ENCODE results near the gene VPS16. TPM values are rescaled to one million over a fixed set of nuclear protein-coding genes. Genes with fewer than 3 reads are reported as not detected.

VPS16 gene
- total RNA-seq, 1 experiment from 2014 or later: 16.3 TPM

DNA sequence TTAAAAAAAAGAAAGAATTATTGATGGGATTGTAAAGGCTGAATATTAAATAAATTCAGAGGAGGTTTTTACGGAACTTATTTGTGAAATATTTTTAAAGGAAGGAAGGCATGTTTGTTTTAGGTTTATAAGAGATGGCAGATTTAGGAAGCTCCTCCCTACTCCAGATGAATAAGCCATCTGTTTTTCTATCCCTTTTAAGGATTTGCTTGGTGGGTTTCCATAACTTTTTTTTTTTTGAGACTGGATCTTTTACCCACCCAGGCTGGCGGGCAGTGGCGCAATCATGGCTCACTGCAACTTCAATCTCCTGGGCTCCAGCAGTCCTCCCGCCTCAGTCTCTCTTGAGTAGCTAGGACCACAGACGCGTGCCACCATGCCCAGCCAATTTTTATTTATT, 63.1 kb downstream of the VPS16 start:
- Histone ChIP-seq H3K4me3 (no peak overlapping the region), H3K4me1 (no peaks in the 10 kb centered on the region), H3K9me3 (replicated peaks) (no peaks in the 10 kb centered on the region), H3K27me3 (no peaks in the 10 kb centered on the region), H3K36me3 (peaks cover 3% of the 10 kb centered on the region; the same call in 1 of the 2 replicates), H3K27ac (no peak overlapping the region)
- DNase-seq: no peak

- H3K4me3 ChIP-seq: no peak overlapping the region
- no peak for DNase-seq
- no peaks in the 10 kb centered on the region for H3K4me1 ChIP-seq
- H3K9me3 ChIP-seq (replicated peaks): no peaks in the 10 kb centered on the region
- no peaks in the 10 kb centered on the region for H3K27me3 ChIP-seq
- H3K36me3 ChIP-seq: peaks cover 3% of the 10 kb centered on the region; the same call in 1 of the 2 replicates
- H3K27ac ChIP-seq: no peak overlapping the region
Observed at GRCh38 chr20:2907519-2907918, 67.0 kb downstream of the VPS16 start.

- Histone ChIP-seq H3K36me3 (no peaks in the 10 kb centered on the region; the same call in 1 of the 2 replicates), H3K9me3 (replicated peaks) (no peaks in the 10 kb centered on the region), H3K27ac (no peak overlapping the region), H3K4me3 (no peak overlapping the region), H3K27me3 (no peaks in the 10 kb centered on the region), H3K4me1 (no peaks in the 10 kb centered on the region)
- no peak for DNase-seq
Observed at GRCh38 chr20:2909953-2910352, 69.4 kb downstream of the VPS16 start.

GRCh38 chr20:2911200-2911599, 70.7 kb downstream of the VPS16 start:
- Histone ChIP-seq H3K4me1 (no peaks in the 10 kb centered on the region), H3K36me3 (no peaks in the 10 kb centered on the region; the same call in 1 of the 2 replicates), H3K4me3 (no peak overlapping the region), H3K27me3 (no peaks in the 10 kb centered on the region), H3K9me3 (replicated peaks) (no peaks in the 10 kb centered on the region), H3K27ac (no peak overlapping the region)
- DNase-seq: no peak

- no peaks in the 10 kb centered on the region; the same call in 1 of the 2 replicates for H3K9me3 ChIP-seq (replicated peaks)
- no peaks in the 10 kb centered on the region; the same call in 1 of the 2 replicates for H3K36me3 ChIP-seq
- DNase-seq: peak in 1 of 2 experiments; percentile 29
- H3K27ac ChIP-seq: no peak overlapping the region
- no peaks in the 10 kb centered on the region for H3K27me3 ChIP-seq
- H3K4me1 ChIP-seq: no peaks in the 10 kb centered on the region
- H3K4me3 ChIP-seq: no peak overlapping the region
Observed at GRCh38 chr20:2914160-2914559, 73.6 kb downstream of the VPS16 start.

Other genes with a start within 250 kb of the VPS16 start
- gene NOP56, start 188.1 kb upstream of the VPS16 start, total RNA-seq (2014; rRNA removed; shearing (Covaris generic)): 295 and 334 TPM in 2 replicates
- 119 and 126 TPM in 2 replicates for gene IDH3B, start 176.5 kb upstream of the VPS16 start, total RNA-seq (2014; rRNA removed; shearing (Covaris generic))
- gene EBF4, start 148.0 kb upstream of the VPS16 start, total RNA-seq (2014; rRNA removed; shearing (Covaris generic)): 2.6 and 5.2 TPM in 2 replicates
- gene CPXM1, start 40.1 kb upstream of the VPS16 start, total RNA-seq (2014; rRNA removed; shearing (Covaris generic)): 0.10 and 0.12 TPM in 2 replicates
- not detected in 2 replicates for gene C20orf141, start 25.8 kb upstream of the VPS16 start, total RNA-seq (2014; rRNA removed; shearing (Covaris generic))
- not detected in 2 replicates for gene TMEM239, start 24.4 kb upstream of the VPS16 start, total RNA-seq (2014; rRNA removed; shearing (Covaris generic))
- 7.7 and 11.0 TPM in 2 replicates for gene PCED1A, start 90 bp upstream of the VPS16 start, total RNA-seq (2014; rRNA removed; shearing (Covaris generic))
- 44.4 and 48.9 TPM in 2 replicates for gene PTPRA, start 32.7 kb downstream of the VPS16 start, total RNA-seq (2014; rRNA removed; shearing (Covaris generic))
- 0.43 TPM in 1 of 2 replicates, not detected in the other for gene GNRH2, start 202.9 kb downstream of the VPS16 start, total RNA-seq (2014; rRNA removed; shearing (Covaris generic))
- gene MRPS26, start 205.3 kb downstream of the VPS16 start, total RNA-seq (2014; rRNA removed; shearing (Covaris generic)): 46.2 and 46.5 TPM in 2 replicates
- not detected in 2 replicates for gene OXT, start 230.9 kb downstream of the VPS16 start, total RNA-seq (2014; rRNA removed; shearing (Covaris generic))
- not detected in 2 replicates for gene AVP, start 244.0 kb downstream of the VPS16 start, total RNA-seq (2014; rRNA removed; shearing (Covaris generic))

All from SJCRH30 (cell line).